OCI-LY1 (cell line): ENCODE data around the gene FRMD4A.

Source experiments
- H2AFZ ChIP-seq: fragments of 200-600 bp; sonication (generic), shearing (Covaris generic); 2 replicates; pipeline ENCODE4 v1.6.0; 2014; ENCODE audit warnings: antibody characterized with exemption, mild to moderate bottlenecking, low read length
- H3F3A ChIP-seq: fragments of 200-600 bp; sonication (generic), shearing (Covaris generic); 2 replicates; pipeline ENCODE4 v1.6.0; 2014; ENCODE audit warnings: mild to moderate bottlenecking, antibody characterized with exemption, low read length, moderate library complexity; ENCODE audit not compliant: insufficient read depth
- H3K27ac ChIP-seq: fragments of 200-600 bp; sonication (generic); 2 replicates; pipeline ENCODE4 v1.5.1; 2014; ENCODE audit warnings: low read length, mixed run types, mild to moderate bottlenecking, low read depth; ENCODE audit not compliant: poor library complexity, severe bottlenecking
- H3K27me3 ChIP-seq: fragments of 200-600 bp; sonication (generic); 2 replicates; pipeline ENCODE4 v1.6.0; 2014; ENCODE audit warnings: antibody characterized with exemption, mild to moderate bottlenecking, low read length, moderate library complexity; ENCODE audit not compliant: insufficient read depth
- H3K36me3 ChIP-seq: fragments of 200-600 bp; sonication (generic); 2 replicates; pipeline ENCODE4 v1.6.1; 2014; ENCODE audit warnings: mild to moderate bottlenecking, antibody characterized with exemption, low read length, moderate library complexity, mixed read lengths; ENCODE audit not compliant: insufficient read depth
- H3K4me1 ChIP-seq: fragments of 200-600 bp; sonication (generic); 2 replicates; pipeline ENCODE4 v1.5.1; 2014; ENCODE audit warnings: mild to moderate bottlenecking, low read length, moderate library complexity; ENCODE audit not compliant: insufficient read depth, severe bottlenecking
- H3K4me2 ChIP-seq: fragments of 200-600 bp; sonication (generic), shearing (Covaris generic); 2 replicates; pipeline ENCODE4 v1.6.1; 2014; ENCODE audit warnings: low read length
- H3K4me3 ChIP-seq: fragments of 200-600 bp; sonication (generic); 2 replicates; pipeline ENCODE4 v1.5.1; 2014; ENCODE audit warnings: low read length, low read depth, mild to moderate bottlenecking, mixed read lengths; ENCODE audit not compliant: poor library complexity, severe bottlenecking
- H3K79me2 ChIP-seq: fragments of 200-600 bp; shearing (Covaris generic); 2 replicates; pipeline ENCODE4 v1.6.1; 2016; ENCODE audit warnings: mixed run types, low read length, mixed read lengths; ENCODE audit not compliant: insufficient read depth
- H3K9ac ChIP-seq: fragments of 200-600 bp; sonication (generic), shearing (Covaris generic); 2 replicates; pipeline ENCODE4 v1.6.1; 2014; ENCODE audit warnings: mild to moderate bottlenecking, low read length, mixed read lengths
- H3K9me2 ChIP-seq: fragments of 200-600 bp; sonication (generic), shearing (Covaris generic); 2 replicates; pipeline ENCODE4 v1.6.1; 2014; ENCODE audit warnings: low read depth, mild to moderate bottlenecking, low read length, mixed read lengths
- H3K9me3 ChIP-seq: fragments of 200-600 bp; shearing (Covaris generic); 2 replicates; pipeline ENCODE4 v1.6.1; 2014; ENCODE audit warnings: low read length, mixed read lengths
- H4K20me1 ChIP-seq: fragments of 200-600 bp; sonication (generic), shearing (Covaris generic); 2 replicates; pipeline ENCODE4 v1.6.0; 2016; ENCODE audit warnings: mild to moderate bottlenecking, low read length; ENCODE audit not compliant: insufficient read depth
- CTCF ChIP-seq: fragments of 200-600 bp; sonication (generic), shearing (Covaris generic); IDR thresholded peaks from 2 replicates; pipeline ENCODE4 v1.5.1; 2017; ENCODE audit warnings: mild to moderate bottlenecking, antibody characterized with exemption, low read length, moderate library complexity, mixed read lengths
- EZH2 ChIP-seq: fragments of 200-600 bp; sonication (generic), shearing (Covaris generic); IDR thresholded peaks from 2 replicates; pipeline ENCODE4 v1.8.0; 2017; ENCODE audit warnings: borderline replicate concordance, mixed run types, mild to moderate bottlenecking, antibody characterized with exemption, low read length, moderate library complexity, mixed read lengths

Gene FRMD4A

GRCh38 chr10:14035506-14035905, 295.2 kb downstream of the FRMD4A start:
- Histone ChIP-seq H2AFZ (no peak overlapping the region), H3K4me2 (no peak overlapping the region)
- TF ChIP-seq EZH2 (no peak), CTCF (no peak)

GRCh38 chr10:14032406-14032998, 298.2 kb downstream of the FRMD4A start:
- Histone ChIP-seq H3K27me3 (no peaks in the 10 kb centered on the region), H3F3A (no peaks in the 10 kb centered on the region), H3K36me3 (no peaks in the 10 kb centered on the region), H2AFZ (no peak overlapping the region), H3K4me1 (no peaks in the 10 kb centered on the region), H3K9me2 (no peaks in the 10 kb centered on the region), H3K9ac (no peak overlapping the region), H3K79me2 (no peaks in the 10 kb centered on the region), H3K27ac (no peak overlapping the region), H3K9me3 (no peaks in the 10 kb centered on the region), H4K20me1 (no peaks in the 10 kb centered on the region), H3K4me2 (no peak overlapping the region), H3K4me3 (no peak overlapping the region)
- TF ChIP-seq EZH2 (no peak), CTCF (peak; percentile 82)

More at GRCh38 chr10:14035506-14035905, 295.2 kb downstream of the FRMD4A start:
- Histone ChIP-seq H3K9me2 (no peaks in the 10 kb centered on the region), H3K9me3 (no peaks in the 10 kb centered on the region), H3F3A (no peaks in the 10 kb centered on the region), H3K4me1 (no peaks in the 10 kb centered on the region), H3K36me3 (no peaks in the 10 kb centered on the region), H3K27me3 (no peaks in the 10 kb centered on the region), H3K27ac (no peak overlapping the region), H3K79me2 (no peaks in the 10 kb centered on the region), H4K20me1 (no peaks in the 10 kb centered on the region), H3K4me3 (no peak overlapping the region), H3K9ac (no peak overlapping the region)

- Histone ChIP-seq H3K36me3 (no peaks in the 10 kb centered on the region), H3K4me3 (no peak overlapping the region), H3K27ac (no peak overlapping the region), H3F3A (no peaks in the 10 kb centered on the region), H3K9me3 (no peaks in the 10 kb centered on the region), H2AFZ (no peak overlapping the region), H4K20me1 (no peaks in the 10 kb centered on the region), H3K79me2 (no peaks in the 10 kb centered on the region), H3K9me2 (no peaks in the 10 kb centered on the region), H3K27me3 (no peaks in the 10 kb centered on the region), H3K4me1 (no peaks in the 10 kb centered on the region), H3K9ac (no peak overlapping the region), H3K4me2 (no peak overlapping the region)
- TF ChIP-seq CTCF, result no peak
- TF ChIP-seq EZH2, result no peak
Observed at GRCh38 chr10:14026325-14026724, 304.4 kb downstream of the FRMD4A start.
